SK-N-SH treated with all-trans-retinoic acid at 6 μM for 48 hours (cell line): ENCODE measurements around the gene ADGRL2.

Experiments used
- ATAC-seq: fragments of 200-7000 bp; cut with Tn5 transposase; 3 replicates; pipeline ENCODE4 v1.9.1; 2020; ENCODE audit warnings: mild to moderate bottlenecking, moderate library complexity
- ARNTL ChIP-seq: fragments of 450-650 bp; formaldehyde crosslinking; IDR thresholded peaks from 2 replicates; pipeline ENCODE4 v1.5.0; 2020; ENCODE audit warnings: low read depth, mild to moderate bottlenecking, moderate library complexity, borderline replicate concordance
- BACH2 ChIP-seq: fragments of 250-450 bp; sonication (Bioruptor Pico); IDR thresholded peaks from 2 replicates; pipeline ENCODE4 v1.9.0; 2021; ENCODE audit warnings: mild to moderate bottlenecking, borderline replicate concordance
- CREB5 ChIP-seq: fragments of 250-450 bp; sonication (Bioruptor Pico); IDR thresholded peaks from 2 replicates; pipeline ENCODE4 v1.5.1; 2020; ENCODE audit warnings: low read depth, mild to moderate bottlenecking, moderate library complexity
- CSDC2 ChIP-seq: fragments of 250-450 bp; sonication (Bioruptor Pico); IDR thresholded peaks from 2 replicates; pipeline ENCODE4 v1.5.0; 2020; ENCODE audit warnings: mild to moderate bottlenecking, moderate library complexity
- CSRNP3 ChIP-seq: fragments of 250-450 bp; sonication (Bioruptor Pico); IDR thresholded peaks from 2 replicates; pipeline ENCODE4 v1.5.1; 2021; ENCODE audit warnings: mild to moderate bottlenecking, moderate library complexity
- ESRRG ChIP-seq: fragments of 250-450 bp; sonication (Bioruptor Pico); IDR thresholded peaks from 2 replicates; pipeline ENCODE4 v1.6.1; 2021; ENCODE audit warnings: mild to moderate bottlenecking
- GLIS3 ChIP-seq: fragments of 250-450 bp; sonication (Bioruptor Pico); IDR thresholded peaks from 2 replicates; pipeline ENCODE4 v1.5.0; 2020; ENCODE audit warnings: mild to moderate bottlenecking, moderate library complexity
- ISL1 ChIP-seq: fragments of 250-450 bp; sonication (Bioruptor Pico); IDR thresholded peaks from 2 replicates; pipeline ENCODE4 v2.1.2; 2022; ENCODE audit warnings: mild to moderate bottlenecking, moderate library complexity
- OSR1 ChIP-seq: fragments of 250-450 bp; sonication (Bioruptor Pico); IDR thresholded peaks from 2 replicates; pipeline ENCODE4 v1.8.0; 2022; ENCODE audit warnings: moderate library complexity, mild to moderate bottlenecking, inconsistent platforms
- PATZ1 ChIP-seq: fragments of 250-450 bp; sonication (Bioruptor Pico); IDR thresholded peaks from 2 replicates; pipeline ENCODE4 v1.8.0; 2020; ENCODE audit warnings: mild to moderate bottlenecking, moderate library complexity, borderline replicate concordance
- POU6F1 ChIP-seq: fragments of 250-450 bp; sonication (Bioruptor Pico); IDR thresholded peaks from 2 replicates; pipeline ENCODE4 v1.8.0; 2021; ENCODE audit warnings: low read depth, mild to moderate bottlenecking, moderate library complexity, borderline replicate concordance
- PPARA ChIP-seq: fragments of 250-450 bp; sonication (Bioruptor Pico); IDR thresholded peaks from 2 replicates; pipeline ENCODE4 v1.5.0; 2020; ENCODE audit warnings: mild to moderate bottlenecking, borderline replicate concordance
- RARB ChIP-seq: fragments of 250-450 bp; sonication (Bioruptor Pico); IDR thresholded peaks from 2 replicates; pipeline ENCODE4 v1.8.0; 2021; ENCODE audit warnings: mild to moderate bottlenecking, moderate library complexity
- TCF4 ChIP-seq: fragments of 250-450 bp; sonication (Bioruptor Pico); IDR thresholded peaks from 2 replicates; pipeline ENCODE4 v1.8.0; 2021; ENCODE audit warnings: mild to moderate bottlenecking, moderate library complexity, borderline replicate concordance
- TOX ChIP-seq: fragments of 250-450 bp; sonication (Bioruptor Pico); IDR thresholded peaks from 2 replicates; pipeline ENCODE4 v1.8.0; 2021; ENCODE audit warnings: mild to moderate bottlenecking, moderate library complexity, borderline replicate concordance
- TSHZ2 ChIP-seq: fragments of 250-450 bp; sonication (Bioruptor Pico); IDR thresholded peaks from 2 replicates; pipeline ENCODE4 v1.5.0; 2020; ENCODE audit warnings: mild to moderate bottlenecking, moderate library complexity
- ZC3H10 ChIP-seq: fragments of 250-450 bp; sonication (Bioruptor Pico); IDR thresholded peaks from 2 replicates; pipeline ENCODE4 v1.5.1; 2021; ENCODE audit warnings: mild to moderate bottlenecking, moderate library complexity
- ZFP3 ChIP-seq: fragments of 250-450 bp; sonication (Bioruptor Pico); IDR thresholded peaks from 2 replicates; pipeline ENCODE4 v1.5.0; 2020; ENCODE audit warnings: mild to moderate bottlenecking, moderate library complexity
- ZFP30 ChIP-seq: fragments of 450-650 bp; formaldehyde crosslinking; IDR thresholded peaks from 2 replicates; pipeline ENCODE4 v1.5.0; 2022; ENCODE audit warnings: mild to moderate bottlenecking, moderate library complexity
- ZNF565 ChIP-seq: fragments of 450-650 bp; formaldehyde crosslinking; conservative IDR thresholded peaks from 2 replicates; pipeline ENCODE4 v1.5.0; 2020; ENCODE audit warnings: low read depth, mild to moderate bottlenecking, moderate library complexity
- ZNF70 ChIP-seq: fragments of 450-650 bp; formaldehyde crosslinking; IDR thresholded peaks from 2 replicates; pipeline ENCODE4 v1.5.0; 2020; ENCODE audit warnings: mild to moderate bottlenecking, moderate library complexity
- ZNF8 ChIP-seq: fragments of 450-650 bp; formaldehyde crosslinking; IDR thresholded peaks from 2 replicates; pipeline ENCODE4 v1.5.0; 2020; ENCODE audit warnings: mild to moderate bottlenecking, moderate library complexity

Gene ADGRL2

GRCh38 chr1:81824759-81825158 is 24.0 kb downstream of the ADGRL2 start:
- no peak for ATAC-seq
- TF ChIP-seq CSDC2 (CRISPR knock-in tag) (no peak), PATZ1 (no peak), ZFP30 (CRISPR knock-in tag) (no peak), GLIS3 (CRISPR knock-in tag) (no peak), RARB (CRISPR knock-in tag) (no peak)

GRCh38 chr1:81827942-81828341 is 27.2 kb downstream of the ADGRL2 start:
- ATAC-seq, result no peak
- no peak for TF ChIP-seq RARB (CRISPR knock-in tag)
- TF ChIP-seq OSR1 (CRISPR knock-in tag), result no peak
- TF ChIP-seq GLIS3 (CRISPR knock-in tag), result no peak
- TF ChIP-seq CREB5 (CRISPR knock-in tag), result no peak
- TF ChIP-seq PATZ1, result no peak
- no peak for TF ChIP-seq ZFP3 (CRISPR knock-in tag)
- no peak for TF ChIP-seq TCF4 (CRISPR knock-in tag)
- no peak for TF ChIP-seq ISL1
- no peak for TF ChIP-seq CSRNP3
- TF ChIP-seq POU6F1 (CRISPR knock-in tag), result no peak
- no peak for TF ChIP-seq CSDC2 (CRISPR knock-in tag)
- TF ChIP-seq ZC3H10, result no peak
- TF ChIP-seq TSHZ2 (CRISPR knock-in tag), result no peak

GRCh38 chr1:81832573-81832972 is 31.8 kb downstream of the ADGRL2 start:
- peak; percentile 36; the same call in 2 of the 3 replicates for ATAC-seq
- no peak for TF ChIP-seq TSHZ2 (CRISPR knock-in tag)
- TF ChIP-seq ZNF70 (CRISPR knock-in tag), result no peak
- TF ChIP-seq ZFP30 (CRISPR knock-in tag), result no peak
- no peak for TF ChIP-seq ZC3H10
- no peak for TF ChIP-seq GLIS3 (CRISPR knock-in tag)
- no peak for TF ChIP-seq ZNF8 (CRISPR knock-in tag)
- no peak for TF ChIP-seq TOX (CRISPR knock-in tag)
- TF ChIP-seq CSRNP3, result no peak
- no peak for TF ChIP-seq RARB (CRISPR knock-in tag)
- TF ChIP-seq PPARA (CRISPR knock-in tag), result no peak
- TF ChIP-seq ARNTL, result no peak
- TF ChIP-seq ESRRG (CRISPR knock-in tag), result no peak
- no peak for TF ChIP-seq ZFP3 (CRISPR knock-in tag)
- no peak for TF ChIP-seq ZNF565 (CRISPR knock-in tag)
- TF ChIP-seq BACH2 (CRISPR knock-in tag), result no peak
